HG03469 (cell line): ENCODE measurements around the gene LAMA4.
"Not testable (repeated sequence)": the region's sequence is repeated elsewhere in the genome, so short reads cannot be mapped to it uniquely, and the experiment has no call there.

Source experiments
- ATAC-seq: cut with Tn5 transposase; IDR thresholded peaks from one replicate; pipeline ENCODE4 v1.9.1; 2021; ENCODE audit warnings: mild to moderate bottlenecking, moderate library complexity, moderate number of reproducible peaks; ENCODE audit not compliant: unreplicated experiment

The LAMA4 gene

GRCh38 chr6:112109262-112109661 is 145.1 kb downstream of the LAMA4 start:
- no peak for ATAC-seq

GRCh38 chr6:112106562-112106961 is 147.8 kb downstream of the LAMA4 start:
- no peak for ATAC-seq

GRCh38 chr6:112106026-112106425 is 148.3 kb downstream of the LAMA4 start:
- not testable (repeated sequence) for ATAC-seq

GRCh38 chr6:112100561-112100960 is 153.8 kb downstream of the LAMA4 start:
- ATAC-seq = no peak

- ATAC-seq = no peak
These were observed 157.5 kb downstream of the LAMA4 start for GRCh38 chr6:112096901-112097300.

GRCh38 chr6:112087916-112088315 is 166.5 kb downstream of the LAMA4 start:
- ATAC-seq = no peak

- peak; percentile 98 for ATAC-seq
These were observed 167.0 kb downstream of the LAMA4 start, which contains the start of the genes FAM229B and TUBE1 for GRCh38 chr6:112087136-112087911. Gene FAM229B, plus strand, starts transcription at chr6:112087591. Its CDS starts 11,693 bp downstream, at chr6:112099284. Gene TUBE1, minus strand, starts transcription at chr6:112087482. Its CDS starts 48 bp downstream, at chr6:112087434.

GRCh38 chr6:112086744-112087135 is 167.6 kb downstream of the LAMA4 start:
- peak; percentile 16 for ATAC-seq

- ATAC-seq = no peak
These were observed 168.9 kb downstream of the LAMA4 start for GRCh38 chr6:112085286-112086065.

GRCh38 chr6:112081569-112081968 is 172.8 kb downstream of the LAMA4 start:
- no peak for ATAC-seq

- ATAC-seq = no peak
These were observed 187.8 kb downstream of the LAMA4 start for GRCh38 chr6:112066606-112067005.

- ATAC-seq = no peak
These were observed 188.9 kb downstream of the LAMA4 start for GRCh38 chr6:112065426-112065986.

- ATAC-seq = no peak
These were observed 191.4 kb downstream of the LAMA4 start for GRCh38 chr6:112062966-112063365.

- ATAC-seq = no peak
These were observed 192.8 kb downstream of the LAMA4 start for GRCh38 chr6:112061605-112062004.
